Subcutaneous abdominal adipose tissue (tissue), 5 donors: ENCODE data around the gene CLEC11A.
A peak's percentile ranks its signal among the peaks of the same experiment; 100 is the strongest.

Experiments used
- H3K27ac ChIP-seq: one replicate; pipeline ENCODE4 v1.7.0; 2013; ENCODE audit warnings: low read depth, mild to moderate bottlenecking, inconsistent platforms, low read length, moderate library complexity
- H3K27me3 ChIP-seq, 5 donors: one replicate each; pipeline ENCODE4 v1.7.0; 2013; ENCODE audit warnings: low read length in 5 of 5, inconsistent platforms in 1 of 5; ENCODE audit not compliant: control insufficient read depth in 5 of 5, insufficient read depth in 4 of 5
- H3K36me3 ChIP-seq, 5 donors: one replicate each; pipeline ENCODE4 v1.7.0; 2013; ENCODE audit warnings: low read length in 5 of 5; ENCODE audit not compliant: control insufficient read depth in 5 of 5, insufficient read depth in 5 of 5
- H3K4me1 ChIP-seq, 5 donors: one replicate each; pipeline ENCODE4 v1.7.0; 2013; ENCODE audit warnings: low read length in 5 of 5, mild to moderate bottlenecking in 3 of 5, moderate library complexity in 1 of 5; ENCODE audit not compliant: control insufficient read depth in 5 of 5, insufficient read depth in 5 of 5
- H3K4me3 ChIP-seq, 5 donors: one replicate each; pipeline ENCODE4 v1.7.0; 2013; ENCODE audit warnings: low read length in 5 of 5, low read depth in 1 of 5
- H3K9ac ChIP-seq, 5 donors: one replicate each; pipeline ENCODE4 v1.7.0; 2013; ENCODE audit warnings: low read length in 5 of 5, mild to moderate bottlenecking in 4 of 5, moderate library complexity in 3 of 5
- H3K9me3 ChIP-seq, 5 donors: one replicate each; pipeline ENCODE4 v1.7.0; 2013; ENCODE audit warnings: low read length in 5 of 5; ENCODE audit not compliant: control insufficient read depth in 5 of 5
- donor health status: healthy.
- donor health status: healthy.
- donor health status: healthy.
- donor health status: healthy.
- donor health status: healthy.

CLEC11A gene, protein sequence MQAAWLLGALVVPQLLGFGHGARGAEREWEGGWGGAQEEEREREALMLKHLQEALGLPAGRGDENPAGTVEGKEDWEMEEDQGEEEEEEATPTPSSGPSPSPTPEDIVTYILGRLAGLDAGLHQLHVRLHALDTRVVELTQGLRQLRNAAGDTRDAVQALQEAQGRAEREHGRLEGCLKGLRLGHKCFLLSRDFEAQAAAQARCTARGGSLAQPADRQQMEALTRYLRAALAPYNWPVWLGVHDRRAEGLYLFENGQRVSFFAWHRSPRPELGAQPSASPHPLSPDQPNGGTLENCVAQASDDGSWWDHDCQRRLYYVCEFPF

DNA sequence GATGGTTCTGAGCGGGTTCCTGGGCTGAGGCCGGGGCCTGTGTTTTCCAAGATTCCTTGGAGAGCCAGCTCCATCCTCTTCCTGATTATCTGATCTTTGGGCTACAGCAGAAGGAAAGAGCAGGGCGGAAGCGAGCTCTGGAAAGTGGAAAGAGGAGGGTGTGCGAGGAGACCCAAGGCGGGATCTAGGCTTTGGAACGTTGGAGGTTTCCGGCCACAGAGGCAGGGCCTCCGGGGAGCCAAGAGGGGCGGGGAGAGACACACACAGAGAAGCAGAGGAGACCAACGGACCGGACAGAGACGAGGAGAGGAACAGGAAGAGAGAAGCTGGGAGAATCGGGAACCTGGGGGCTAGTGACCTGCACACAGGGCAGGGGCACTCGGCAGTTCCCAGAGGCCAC is at the start of gene CLEC11A:
Gene CLEC11A (plus strand): TSS at position 296 of the 400 bp plus-strand sequence. CDS start 162 bp downstream, outside the sequence.
- Histone ChIP-seq H3K9ac (peak within 1 kb of the TSS in 4 of 5 donors; percentile 12 to 50 (median 14)), H3K27ac (no peak within 1 kb of the TSS), H3K27me3 (peaks cover 25 to 54% (median 44%) of the 10 kb centered on the region in 5 donors), H3K4me3 (peak within 1 kb of the TSS; percentile 16 to 81 (median 71)), H3K9me3 (no peaks in the 10 kb centered on the region), H3K36me3 (no peaks in the 10 kb centered on the region), H3K4me1 (peaks cover 0 to 39% (median 31%) of the 10 kb centered on the region in 5 donors)

DNA sequence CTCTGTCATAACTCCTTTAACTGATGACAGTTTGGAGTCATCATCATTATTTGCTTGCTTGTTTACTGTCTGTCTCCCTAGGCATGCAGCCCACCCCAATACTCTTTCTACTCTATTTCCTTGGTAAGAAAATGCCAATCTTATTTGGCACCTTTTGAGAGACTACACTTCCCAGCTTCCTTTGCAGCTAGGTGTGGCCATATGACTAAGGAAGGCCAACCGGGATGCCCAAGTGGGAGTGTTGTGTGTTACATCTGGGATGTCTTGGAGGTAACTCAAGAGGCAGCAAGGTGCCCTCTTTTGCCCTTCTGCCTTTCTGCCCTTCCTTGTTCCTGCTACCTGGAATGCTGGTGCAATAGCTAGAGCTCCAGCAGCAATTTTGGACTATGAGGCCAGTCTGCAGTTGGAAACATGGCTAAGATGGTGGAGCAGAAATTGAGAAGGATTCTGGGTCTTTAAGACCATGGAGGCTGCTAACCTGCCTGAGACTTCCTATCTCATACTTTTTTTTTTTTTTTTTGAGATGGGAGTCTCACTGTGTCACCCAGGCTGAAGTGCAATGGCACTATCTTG is 46.5 kb upstream of the CLEC11A start:
- Histone ChIP-seq H3K4me1 (peaks cover 0 to 6% (median 0%) of the 10 kb centered on the region in 5 donors), H3K4me3 (no peak overlapping the region), H3K9me3 (peaks cover 0 to 9% (median 8%) of the 10 kb centered on the region in 5 donors), H3K27ac (no peak overlapping the region), H3K36me3 (no peaks in the 10 kb centered on the region), H3K27me3 (peaks cover 14 to 45% (median 32%) of the 10 kb centered on the region in 5 donors), H3K9ac (no peak overlapping the region)

DNA sequence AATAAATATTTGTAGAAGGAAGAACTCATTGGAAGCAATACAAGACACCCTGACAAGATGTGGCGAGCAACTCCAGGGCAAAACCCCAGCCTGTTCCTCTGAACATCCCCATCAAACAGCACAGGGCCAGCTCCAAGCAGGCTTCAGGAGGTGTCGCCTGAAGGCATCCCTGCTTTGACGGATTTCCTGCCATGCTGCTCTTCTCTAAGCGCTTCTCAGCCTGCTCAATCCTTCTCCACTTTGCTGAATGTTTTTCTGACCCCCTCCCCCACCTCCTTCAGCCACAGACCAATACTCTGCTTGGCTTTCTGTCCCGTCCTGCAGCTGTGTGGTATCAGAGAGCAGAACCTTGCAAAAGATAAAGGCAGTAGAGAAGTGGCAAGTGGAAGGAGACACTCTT is 45.5 kb upstream of the CLEC11A start:
- Histone ChIP-seq H3K9ac (no peak overlapping the region), H3K27me3 (peaks cover 8 to 38% (median 28%) of the 10 kb centered on the region in 5 donors), H3K4me1 (peaks cover 0 to 6% (median 0%) of the 10 kb centered on the region in 5 donors), H3K27ac (no peak overlapping the region), H3K36me3 (no peaks in the 10 kb centered on the region), H3K9me3 (peaks cover 0 to 9% (median 8%) of the 10 kb centered on the region in 5 donors), H3K4me3 (no peak overlapping the region)

DNA sequence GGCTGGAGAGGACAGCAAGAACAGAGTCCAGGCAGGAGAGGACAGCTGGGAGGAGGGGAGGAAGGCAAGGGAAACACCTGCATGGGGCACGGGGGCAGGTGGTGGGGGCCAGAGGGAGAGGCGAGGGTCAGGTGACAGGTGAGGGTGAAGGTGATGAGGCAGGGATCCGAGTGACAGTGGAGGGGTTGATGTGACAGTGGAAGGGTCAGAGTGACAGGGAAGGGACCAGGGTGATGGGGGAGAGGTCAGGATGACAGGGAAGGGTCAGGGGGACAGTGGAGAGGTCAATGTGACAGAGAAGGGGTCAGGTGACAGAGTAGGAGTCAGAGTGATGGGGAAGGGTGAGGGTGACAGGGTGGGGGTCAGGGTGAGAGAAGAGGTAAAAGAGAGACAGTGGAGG is 44.8 kb upstream of the CLEC11A start:
- Histone ChIP-seq H3K9me3 (peaks cover 0 to 9% (median 8%) of the 10 kb centered on the region in 5 donors), H3K4me1 (peaks cover 0 to 6% (median 0%) of the 10 kb centered on the region in 5 donors), H3K36me3 (no peaks in the 10 kb centered on the region), H3K9ac (no peak overlapping the region), H3K27me3 (peaks cover 2 to 36% (median 24%) of the 10 kb centered on the region in 5 donors), H3K27ac (no peak overlapping the region), H3K4me3 (no peak overlapping the region)

DNA sequence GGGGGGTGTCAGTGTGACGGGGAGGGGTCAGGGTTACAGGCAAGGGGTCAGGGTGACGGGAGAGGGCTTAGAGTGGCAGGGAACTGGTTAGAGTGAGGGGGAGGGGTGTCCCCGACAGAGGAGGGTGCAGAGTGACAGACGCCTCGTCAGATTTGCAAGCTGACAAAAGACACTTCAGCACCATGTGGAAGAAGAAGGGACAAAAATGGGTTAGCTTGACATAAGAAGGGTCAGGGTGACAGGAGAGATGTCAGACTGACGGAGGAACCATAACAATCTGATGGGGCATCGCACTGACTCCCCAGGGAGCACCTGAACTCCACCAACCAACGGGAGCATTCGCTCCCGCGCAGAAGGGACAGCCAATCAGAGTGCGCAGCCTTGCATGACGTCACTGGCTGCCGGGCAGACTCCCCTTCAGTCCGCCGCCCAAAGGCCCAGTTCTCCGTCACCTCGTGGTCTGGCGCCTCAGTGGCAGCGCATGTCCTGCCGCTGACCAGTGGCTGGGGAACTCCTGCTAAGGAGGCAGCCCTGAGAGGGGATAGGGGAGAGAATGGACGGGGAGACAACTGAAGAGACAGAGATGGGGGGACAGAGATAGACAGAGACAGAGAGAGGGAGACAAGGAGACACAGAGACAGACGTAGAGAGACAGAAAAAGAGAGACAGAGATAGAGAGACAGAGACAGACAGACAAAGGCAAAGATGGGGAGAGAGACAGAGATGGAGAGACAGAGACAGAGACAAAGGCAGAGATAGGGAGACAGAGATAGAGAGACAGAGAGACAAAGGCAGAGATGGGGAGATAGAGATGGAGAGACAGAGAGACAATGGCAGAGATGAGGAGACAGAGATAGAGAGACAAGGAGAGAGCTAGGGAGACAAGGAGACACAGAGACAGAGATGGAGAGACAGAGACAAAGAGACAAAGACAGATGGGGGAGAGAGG is 43.7 kb upstream of the CLEC11A start:
- peak overlapping the region in 1 of 5 donors; percentile 9 for H3K4me3 ChIP-seq
- peaks cover 0 to 6% (median 0%) of the 10 kb centered on the region in 5 donors for H3K4me1 ChIP-seq
- no peak overlapping the region for H3K9ac ChIP-seq
- peaks cover 0 to 34% (median 22%) of the 10 kb centered on the region in 5 donors for H3K27me3 ChIP-seq
- H3K27ac ChIP-seq: no peak overlapping the region
- H3K9me3 ChIP-seq: peaks cover 0 to 9% (median 8%) of the 10 kb centered on the region in 5 donors
- H3K36me3 ChIP-seq: no peaks in the 10 kb centered on the region

DNA sequence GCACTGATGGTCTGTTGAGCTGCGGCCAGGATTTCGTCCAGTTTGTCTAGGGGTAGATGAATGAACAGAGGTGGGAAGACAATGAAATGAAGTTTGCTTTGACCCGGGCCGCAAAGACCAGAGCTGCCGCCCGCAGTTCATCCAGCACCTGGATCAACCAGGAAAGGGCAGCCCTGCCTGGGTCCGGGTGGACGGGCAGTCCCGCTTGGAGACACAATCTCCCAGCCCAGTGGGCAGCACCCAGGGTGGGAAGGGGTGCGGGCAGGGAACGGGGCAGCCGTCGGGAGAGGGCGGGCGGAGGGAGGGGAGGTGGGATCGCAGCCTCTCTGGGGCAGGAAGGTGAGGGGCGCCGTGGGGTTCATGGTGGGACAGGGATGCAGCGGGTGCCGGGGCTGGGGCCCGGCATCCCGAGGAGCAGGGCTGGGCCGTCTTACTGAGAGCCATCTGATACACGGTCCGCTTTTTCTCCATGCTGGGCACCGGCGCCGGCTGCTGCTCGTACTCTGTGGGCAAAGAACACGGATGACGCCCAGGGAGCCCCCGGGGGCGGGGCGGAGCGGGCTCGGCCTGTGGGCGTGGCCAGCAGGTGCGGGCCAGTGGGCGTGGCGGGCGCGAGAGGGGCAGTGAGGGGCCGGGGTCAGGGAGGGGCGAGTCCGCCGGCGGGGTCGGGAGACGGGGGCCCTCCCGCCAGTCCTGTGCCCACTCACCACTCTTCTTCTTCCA is 36.7 kb upstream of the CLEC11A start:
- Histone ChIP-seq H3K4me1 (no peaks in the 10 kb centered on the region), H3K27me3 (peaks cover 12 to 59% (median 31%) of the 10 kb centered on the region in 5 donors), H3K27ac (no peak overlapping the region), H3K9ac (no peak overlapping the region), H3K9me3 (no peaks in the 10 kb centered on the region), H3K36me3 (no peaks in the 10 kb centered on the region), H3K4me3 (no peak overlapping the region)

DNA sequence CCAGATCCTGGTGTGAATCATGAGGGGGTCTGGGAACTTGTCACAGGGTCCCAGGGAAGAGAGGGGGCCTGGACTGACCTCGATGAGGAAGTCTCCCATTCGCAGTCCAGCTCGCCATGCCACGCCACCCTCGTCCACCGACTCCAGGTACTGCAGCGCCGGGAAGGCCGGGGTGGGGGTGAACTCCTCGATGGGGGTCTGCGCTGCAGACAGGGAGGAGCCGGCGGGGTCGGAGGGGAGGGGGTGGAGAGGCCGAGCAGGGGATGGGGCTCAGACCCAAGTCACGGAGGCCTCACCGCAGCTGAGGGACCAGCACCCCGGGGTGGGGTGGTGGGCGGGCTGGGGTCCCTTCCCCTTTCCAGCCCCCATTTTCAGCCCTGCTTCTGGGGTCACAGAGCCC is 34.4 kb upstream of the CLEC11A start:
- Histone ChIP-seq H3K27me3 (peaks cover 16 to 74% (median 47%) of the 10 kb centered on the region in 5 donors), H3K36me3 (no peaks in the 10 kb centered on the region), H3K9ac (no peak overlapping the region), H3K9me3 (no peaks in the 10 kb centered on the region), H3K4me3 (no peak overlapping the region), H3K4me1 (no peaks in the 10 kb centered on the region), H3K27ac (no peak overlapping the region)

DNA sequence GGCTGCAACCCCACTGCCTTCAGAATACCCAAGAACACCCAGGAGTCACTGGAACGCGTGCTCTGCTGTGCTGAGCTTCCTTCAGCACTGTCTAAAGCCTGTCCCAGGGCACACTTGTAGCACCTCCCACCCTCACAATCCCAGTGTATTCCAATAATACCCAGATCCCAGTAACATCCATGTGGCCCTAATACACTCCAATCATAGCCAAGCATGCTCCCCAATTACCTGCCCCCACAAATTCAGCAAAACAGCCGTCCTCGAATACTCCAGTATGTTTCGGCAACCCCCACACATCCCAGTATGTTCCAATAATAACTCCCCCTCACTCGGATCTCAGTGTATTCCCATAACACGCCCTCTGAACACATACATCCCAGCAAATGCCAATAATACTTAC is 32.7 kb upstream of the CLEC11A start:
- Histone ChIP-seq H3K4me1 (peaks cover 0 to under 1% (median 0%) of the 10 kb centered on the region in 5 donors), H3K9ac (no peak overlapping the region), H3K36me3 (no peaks in the 10 kb centered on the region), H3K27ac (no peak overlapping the region), H3K4me3 (no peak overlapping the region), H3K27me3 (peaks cover 19 to 72% (median 48%) of the 10 kb centered on the region in 5 donors), H3K9me3 (no peaks in the 10 kb centered on the region)
